GM10266 (cell line): ENCODE measurements around the gene EYA4.

Experiments used
- DNase-seq: peaks from one replicate; pipeline ENCODE4 v3.0.0; 2012; ENCODE audit errors: extremely low spot score
- TF ChIP-seq, protein P1 (sequence below): IDR thresholded peaks from 2 replicates; pipeline ENCODE4 v1.5.1; 2012; ENCODE audit warnings: mild to moderate bottlenecking, low read depth; ENCODE audit not compliant: control insufficient read depth, insufficient read depth; ENCODE audit errors: missing control alignments

Gene EYA4

DNA sequence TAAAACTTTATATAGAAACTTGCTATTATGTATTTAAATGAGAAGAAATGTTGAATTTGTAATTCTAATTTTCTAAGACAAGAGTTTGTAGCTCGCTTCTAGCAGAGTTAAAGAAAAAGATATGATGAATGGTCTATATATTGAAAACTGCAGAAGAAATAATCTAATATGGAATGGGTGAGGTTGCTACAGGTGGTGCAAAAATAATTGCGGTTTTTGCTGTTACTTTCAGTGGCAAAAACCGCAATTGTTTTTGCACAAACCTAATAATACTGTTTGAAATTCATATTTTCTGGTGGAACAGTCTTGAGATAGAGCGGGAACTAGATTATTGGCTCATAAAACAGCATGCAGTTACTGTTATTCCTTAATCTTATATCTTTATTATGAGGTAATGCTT lies 23.9 kb downstream of the EYA4 start:
- TF ChIP-seq, protein P1, sequence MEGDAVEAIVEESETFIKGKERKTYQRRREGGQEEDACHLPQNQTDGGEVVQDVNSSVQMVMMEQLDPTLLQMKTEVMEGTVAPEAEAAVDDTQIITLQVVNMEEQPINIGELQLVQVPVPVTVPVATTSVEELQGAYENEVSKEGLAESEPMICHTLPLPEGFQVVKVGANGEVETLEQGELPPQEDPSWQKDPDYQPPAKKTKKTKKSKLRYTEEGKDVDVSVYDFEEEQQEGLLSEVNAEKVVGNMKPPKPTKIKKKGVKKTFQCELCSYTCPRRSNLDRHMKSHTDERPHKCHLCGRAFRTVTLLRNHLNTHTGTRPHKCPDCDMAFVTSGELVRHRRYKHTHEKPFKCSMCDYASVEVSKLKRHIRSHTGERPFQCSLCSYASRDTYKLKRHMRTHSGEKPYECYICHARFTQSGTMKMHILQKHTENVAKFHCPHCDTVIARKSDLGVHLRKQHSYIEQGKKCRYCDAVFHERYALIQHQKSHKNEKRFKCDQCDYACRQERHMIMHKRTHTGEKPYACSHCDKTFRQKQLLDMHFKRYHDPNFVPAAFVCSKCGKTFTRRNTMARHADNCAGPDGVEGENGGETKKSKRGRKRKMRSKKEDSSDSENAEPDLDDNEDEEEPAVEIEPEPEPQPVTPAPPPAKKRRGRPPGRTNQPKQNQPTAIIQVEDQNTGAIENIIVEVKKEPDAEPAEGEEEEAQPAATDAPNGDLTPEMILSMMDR = no peak
- DNase-seq = no peak

DNA sequence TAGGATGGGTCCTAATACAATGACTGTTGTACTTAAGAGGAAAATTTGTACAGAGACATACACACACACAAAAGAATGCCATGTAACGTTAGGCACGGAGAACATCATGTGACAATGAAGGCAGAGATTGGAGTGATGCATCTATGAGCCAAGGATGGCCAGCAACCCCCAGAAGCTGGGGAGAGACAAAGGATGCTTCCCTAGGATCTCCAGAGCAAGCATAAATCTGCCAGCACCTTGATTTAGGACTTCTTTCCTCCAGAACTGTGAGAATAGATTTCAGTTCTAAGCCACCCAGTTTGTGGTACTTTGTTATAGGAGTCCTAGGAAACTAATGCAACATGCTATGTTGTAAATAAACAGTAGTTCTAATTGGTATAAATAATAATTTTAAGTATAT lies 25.0 kb downstream of the EYA4 start:
- no peak for DNase-seq
- TF ChIP-seq, protein P1 = no peak

DNA sequence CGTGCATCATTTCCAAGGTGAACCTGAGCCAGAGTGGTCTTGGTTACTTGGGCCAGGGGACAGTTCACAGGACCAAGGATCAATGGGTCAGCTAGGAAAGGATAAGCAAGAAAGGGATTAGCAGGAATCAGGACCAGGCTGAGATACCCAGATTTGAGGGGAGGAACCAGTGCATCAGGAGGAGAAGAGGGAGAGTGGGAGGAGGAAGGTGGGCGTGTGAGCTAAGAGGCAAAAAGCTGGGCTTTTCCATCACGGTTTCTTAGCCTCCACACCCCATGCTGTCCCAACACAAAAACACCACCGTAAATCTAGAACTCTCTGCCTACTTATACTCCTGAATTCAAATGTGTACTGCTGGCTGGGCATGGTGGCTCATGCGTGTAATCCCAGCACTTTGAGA lies 27.5 kb downstream of the EYA4 start:
- TF ChIP-seq, protein P1 = no peak
- no peak for DNase-seq

DNA sequence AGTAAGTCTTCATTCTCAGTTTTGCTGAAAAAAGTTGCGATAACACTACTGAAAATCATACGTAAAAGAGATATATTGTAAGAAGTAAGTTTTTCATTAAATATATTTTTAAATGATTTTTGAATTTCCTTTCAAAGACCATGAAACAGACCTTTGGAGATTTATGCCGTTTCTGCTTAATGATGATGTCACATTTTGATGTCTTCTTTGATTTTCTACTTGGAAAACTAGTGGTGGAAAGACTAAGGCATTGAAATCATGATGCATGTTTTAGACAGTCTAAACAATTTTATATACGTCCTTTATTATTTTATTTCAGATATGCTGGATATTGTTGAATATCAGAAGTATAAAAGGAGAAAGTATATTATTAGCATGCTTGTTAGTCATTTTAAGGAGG lies 33.7 kb downstream of the EYA4 start:
- TF ChIP-seq, protein P1 = no peak
- DNase-seq = no peak

DNA sequence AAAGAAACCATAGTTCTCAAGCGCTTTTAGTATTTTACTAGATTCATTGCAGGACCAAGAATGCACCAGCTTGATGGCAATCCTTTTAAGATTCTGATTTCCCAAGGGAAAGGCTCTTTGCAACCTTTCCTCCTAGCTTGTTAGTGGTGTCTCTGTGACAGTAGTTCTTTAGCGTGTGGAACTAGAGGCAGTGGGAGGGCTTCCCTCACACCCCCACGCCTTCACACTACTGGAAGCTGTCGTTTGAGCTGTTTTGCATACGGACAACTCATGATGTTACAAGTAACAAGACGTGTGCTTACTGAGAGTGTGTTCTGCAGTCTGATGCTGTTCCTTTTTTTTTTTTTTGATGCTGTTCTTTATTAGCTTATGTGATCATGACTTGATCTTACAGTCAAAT lies 34.1 kb downstream of the EYA4 start:
- no peak for DNase-seq
- TF ChIP-seq, protein P1 = no peak

DNA sequence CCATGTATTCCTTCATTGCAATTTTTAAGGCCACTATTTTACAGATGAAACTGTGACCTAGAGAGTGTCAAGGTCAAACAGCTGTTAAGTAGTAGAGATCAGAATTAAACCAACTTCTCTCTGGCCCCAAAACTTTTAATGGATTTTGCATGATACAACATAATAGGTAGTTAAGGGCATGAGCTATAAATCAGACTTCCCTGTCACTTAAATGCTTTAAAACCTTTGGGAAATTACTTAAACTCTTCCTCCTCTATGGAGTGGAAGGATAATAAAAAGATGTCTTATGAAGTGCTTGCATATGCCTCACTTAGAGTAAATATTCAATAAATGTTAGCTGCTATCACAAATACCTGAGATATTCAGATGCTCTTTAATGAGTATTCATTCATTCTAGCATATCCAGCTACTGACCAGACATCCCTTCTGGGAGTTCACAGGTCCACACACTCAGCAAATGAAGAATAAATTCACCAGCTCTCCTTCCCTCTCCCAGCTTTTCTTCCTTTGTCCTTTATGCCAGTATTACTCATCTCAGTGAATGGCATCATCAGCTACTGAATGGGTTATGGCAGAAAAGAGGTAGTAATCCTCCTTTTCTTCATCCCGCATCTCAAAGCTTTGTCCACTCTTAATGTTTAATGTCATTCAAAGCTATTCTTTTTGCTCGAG lies 36.2 kb downstream of the EYA4 start:
- TF ChIP-seq, protein P1 = no peak

DNA sequence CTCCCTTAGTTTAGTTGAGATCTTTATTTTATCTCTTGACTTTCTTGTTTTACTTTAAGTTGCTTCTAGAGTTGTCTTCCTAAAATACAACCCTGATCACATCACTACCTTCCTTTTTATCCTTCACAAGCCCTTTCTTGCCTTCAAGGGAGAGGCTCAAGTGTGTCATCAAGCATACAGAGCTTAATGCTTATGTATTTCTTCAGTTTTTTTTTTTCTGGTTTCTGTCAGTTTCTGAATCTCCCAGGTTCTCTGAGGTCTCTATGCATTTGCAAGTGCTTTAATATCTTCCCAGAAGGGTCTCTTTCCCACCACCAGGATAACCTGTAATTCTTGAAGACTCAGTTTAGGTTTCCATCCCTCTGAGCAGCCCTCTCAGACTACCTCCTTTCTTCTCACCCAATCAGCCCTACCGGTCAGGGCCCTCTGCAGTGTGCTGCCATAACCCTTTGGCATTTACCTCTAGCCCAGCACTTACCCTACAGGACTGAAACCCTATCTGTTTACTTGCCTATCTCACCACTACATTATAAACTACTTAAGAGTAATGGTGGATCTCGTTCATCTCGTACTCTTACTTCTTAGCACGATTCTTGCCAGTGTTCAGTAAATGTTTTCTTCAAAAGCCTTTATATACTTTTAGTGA lies 36.9 kb downstream of the EYA4 start:
- DNase-seq = no peak

More for the DNA sequence above, 36.2 kb downstream of the EYA4 start:
- DNase-seq = no peak

More for the DNA sequence above, 36.9 kb downstream of the EYA4 start:
- TF ChIP-seq, protein P1 = no peak
